ENCODE data around the gene SKAP1.

GRCh38 chr17:48439875-48440505, 10.0 kb upstream of the SKAP1 start:
- TF ChIP-seq CTCF (IDR thresholded peaks at IDR 0.05 in 4 of 5, conservative IDR thresholded peaks at IDR 0.05 in 1 of 5) (no peak), POLR2A (IDR thresholded peaks at IDR 0.05) (no peak)

All from gastrocnemius medialis (tissue), 4 donors.